ENCODE data around the gene NXF1.
"Not testable (repeated sequence)": the region's sequence is repeated elsewhere in the genome, so short reads cannot be mapped to it uniquely, and the experiment has no call there.

- TF ChIP-seq, protein P1, sequence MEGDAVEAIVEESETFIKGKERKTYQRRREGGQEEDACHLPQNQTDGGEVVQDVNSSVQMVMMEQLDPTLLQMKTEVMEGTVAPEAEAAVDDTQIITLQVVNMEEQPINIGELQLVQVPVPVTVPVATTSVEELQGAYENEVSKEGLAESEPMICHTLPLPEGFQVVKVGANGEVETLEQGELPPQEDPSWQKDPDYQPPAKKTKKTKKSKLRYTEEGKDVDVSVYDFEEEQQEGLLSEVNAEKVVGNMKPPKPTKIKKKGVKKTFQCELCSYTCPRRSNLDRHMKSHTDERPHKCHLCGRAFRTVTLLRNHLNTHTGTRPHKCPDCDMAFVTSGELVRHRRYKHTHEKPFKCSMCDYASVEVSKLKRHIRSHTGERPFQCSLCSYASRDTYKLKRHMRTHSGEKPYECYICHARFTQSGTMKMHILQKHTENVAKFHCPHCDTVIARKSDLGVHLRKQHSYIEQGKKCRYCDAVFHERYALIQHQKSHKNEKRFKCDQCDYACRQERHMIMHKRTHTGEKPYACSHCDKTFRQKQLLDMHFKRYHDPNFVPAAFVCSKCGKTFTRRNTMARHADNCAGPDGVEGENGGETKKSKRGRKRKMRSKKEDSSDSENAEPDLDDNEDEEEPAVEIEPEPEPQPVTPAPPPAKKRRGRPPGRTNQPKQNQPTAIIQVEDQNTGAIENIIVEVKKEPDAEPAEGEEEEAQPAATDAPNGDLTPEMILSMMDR (IDR thresholded peaks at IDR 0.05), result not testable (repeated sequence)
- not testable (repeated sequence) for TF ChIP-seq POLR2A (IDR thresholded peaks at IDR 0.05)
Measured at GRCh38 chr11:62749931-62750330, 55.3 kb downstream of the NXF1 start.

Measured in breast epithelium (tissue), 3 donors.